Measurements from ENCODE around the gene CRTC1. TPM values are rescaled to one million over a fixed set of nuclear protein-coding genes. Genes with fewer than 3 reads are reported as not detected.

The CRTC1 gene
- total RNA-seq, 1 experiment from 2014 or later = 19.0 TPM

GRCh38 chr19:18666784-18667183, 16.7 kb upstream of the CRTC1 start:
- no peak overlapping the region for H2BK15ac ChIP-seq (ENCODE audit: low read depth, low read length)
- H3K18ac ChIP-seq (ENCODE audit: insufficient read length, low read depth, low read length) = no peak overlapping the region
- no peak for DNase-seq
- no peak overlapping the region for H2BK5ac ChIP-seq (ENCODE audit: insufficient read length, low read length)
- H3K79me2 ChIP-seq (ENCODE audit: insufficient read depth, low read length) = no peaks in the 10 kb centered on the region
- TF ChIP-seq, protein P1, sequence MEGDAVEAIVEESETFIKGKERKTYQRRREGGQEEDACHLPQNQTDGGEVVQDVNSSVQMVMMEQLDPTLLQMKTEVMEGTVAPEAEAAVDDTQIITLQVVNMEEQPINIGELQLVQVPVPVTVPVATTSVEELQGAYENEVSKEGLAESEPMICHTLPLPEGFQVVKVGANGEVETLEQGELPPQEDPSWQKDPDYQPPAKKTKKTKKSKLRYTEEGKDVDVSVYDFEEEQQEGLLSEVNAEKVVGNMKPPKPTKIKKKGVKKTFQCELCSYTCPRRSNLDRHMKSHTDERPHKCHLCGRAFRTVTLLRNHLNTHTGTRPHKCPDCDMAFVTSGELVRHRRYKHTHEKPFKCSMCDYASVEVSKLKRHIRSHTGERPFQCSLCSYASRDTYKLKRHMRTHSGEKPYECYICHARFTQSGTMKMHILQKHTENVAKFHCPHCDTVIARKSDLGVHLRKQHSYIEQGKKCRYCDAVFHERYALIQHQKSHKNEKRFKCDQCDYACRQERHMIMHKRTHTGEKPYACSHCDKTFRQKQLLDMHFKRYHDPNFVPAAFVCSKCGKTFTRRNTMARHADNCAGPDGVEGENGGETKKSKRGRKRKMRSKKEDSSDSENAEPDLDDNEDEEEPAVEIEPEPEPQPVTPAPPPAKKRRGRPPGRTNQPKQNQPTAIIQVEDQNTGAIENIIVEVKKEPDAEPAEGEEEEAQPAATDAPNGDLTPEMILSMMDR (conservative IDR thresholded peaks at IDR 0.05) = no peak
- H3K56ac ChIP-seq (ENCODE audit: insufficient read length, low read depth, low read length) = no peak overlapping the region
- Mint-ChIP-seq H3K27ac (no peak overlapping the region), H3K36me3 (ENCODE audit: insufficient read depth in 1 of 3, low read depth in 3 of 3) (peaks cover 0 to 20% (median 14%) of the 10 kb centered on the region in 3 experiments; a peak in 5 of 7 replicates), H3K4me3 (no peak overlapping the region), H3K27me3 (ENCODE audit: low read depth) (no peaks in the 10 kb centered on the region), H3K4me1 (peaks cover 3 to 9% of the 10 kb centered on the region in 2 experiments), H3K9me3 (no peaks in the 10 kb centered on the region)
- H3K4me1 ChIP-seq (ENCODE audit: insufficient read depth, low read length) = no peaks in the 10 kb centered on the region
- no peaks in the 10 kb centered on the region for H3K27me3 ChIP-seq (ENCODE audit: insufficient read depth, low read length)
- H3K23ac ChIP-seq (ENCODE audit: insufficient read length, low read depth, low read length) = no peak overlapping the region
- H4K91ac ChIP-seq (ENCODE audit: insufficient read length, low read depth, low read length) = no peak overlapping the region
- H2BK12ac ChIP-seq (ENCODE audit: insufficient read length, low read depth, low read length) = no peak overlapping the region
- H2BK20ac ChIP-seq (ENCODE audit: low read depth, low read length, poor library complexity, severe bottlenecking) = no peak overlapping the region
- no CpG with 5 or more reads among the region's 5 CpGs for WGBS (ENCODE audit: extremely low coverage, insufficient read length, low lambda C conversion rate)
- no peak overlapping the region for H4K8ac ChIP-seq (replicated peaks; ENCODE audit: insufficient read length, low read depth, low read length)
- no peak overlapping the region for H3K4me2 ChIP-seq (ENCODE audit: insufficient read depth, insufficient read length, low read length)
- H3K23me2 ChIP-seq (ENCODE audit: insufficient read length, low read depth, low read length, poor library complexity, severe bottlenecking) = no peaks in the 10 kb centered on the region
- H2AK5ac ChIP-seq (ENCODE audit: insufficient read length, low read length) = no peak overlapping the region
- no peaks in the 10 kb centered on the region for H3K9me3 ChIP-seq (ENCODE audit: control insufficient read depth, low read depth, low read length)
- H2AFZ ChIP-seq (ENCODE audit: low read length) = no peak overlapping the region
- no peak overlapping the region for H2BK120ac ChIP-seq (ENCODE audit: low read depth, low read length, poor library complexity, severe bottlenecking)
- H4K20me1 ChIP-seq (ENCODE audit: control insufficient read depth, insufficient read depth, insufficient read length) = no peaks in the 10 kb centered on the region
- H3K79me1 ChIP-seq (ENCODE audit: insufficient read depth, low read depth, low read length, poor library complexity, severe bottlenecking) = no peaks in the 10 kb centered on the region
- no peak overlapping the region for H3K9ac ChIP-seq (ENCODE audit: extremely low read depth, insufficient read length, low read length)
- no peak overlapping the region for H3T11ph ChIP-seq (ENCODE audit: low read length)
- H3K4ac ChIP-seq (ENCODE audit: low read depth, low read length) = no peak overlapping the region
- H3K27ac ChIP-seq (ENCODE audit: insufficient read length, low read depth, low read length) = no peak overlapping the region
- no peak overlapping the region for H4K5ac ChIP-seq (ENCODE audit: insufficient read length, low read depth, low read length)
- no peak overlapping the region for H3K14ac ChIP-seq (ENCODE audit: insufficient read depth, low read length)

Data from H9 (cell line).